Ovary (tissue), 3 donors: ENCODE measurements around the gene IWS1.

Experiments used
- EP300 ChIP-seq: sonication (generic); formaldehyde crosslinking; IDR thresholded peaks from one replicate; pipeline ENCODE4 v1.6.1; 2017; ENCODE audit warnings: antibody characterized with exemption
- POLR2A ChIP-seq: fragments of 450-650 bp; IDR thresholded peaks from one replicate; pipeline ENCODE4 v1.6.1; 2017; ENCODE audit warnings: antibody characterized with exemption, mild to moderate bottlenecking, moderate library complexity
- TF ChIP-seq, protein P1 (sequence below), 3 donors: fragments of 450-650 bp in 2 of 3; fragments of 200-600 bp in 1 of 3; IDR thresholded peaks; one replicate each; pipeline versions ENCODE4 v1.5.1 to v1.8.0; 2016 to 2022; ENCODE audit warnings: antibody characterized with exemption in 3 of 3, mild to moderate bottlenecking in 1 of 3
- donor health status: DM: no; HTN: no; CAD: no.

DNA sequence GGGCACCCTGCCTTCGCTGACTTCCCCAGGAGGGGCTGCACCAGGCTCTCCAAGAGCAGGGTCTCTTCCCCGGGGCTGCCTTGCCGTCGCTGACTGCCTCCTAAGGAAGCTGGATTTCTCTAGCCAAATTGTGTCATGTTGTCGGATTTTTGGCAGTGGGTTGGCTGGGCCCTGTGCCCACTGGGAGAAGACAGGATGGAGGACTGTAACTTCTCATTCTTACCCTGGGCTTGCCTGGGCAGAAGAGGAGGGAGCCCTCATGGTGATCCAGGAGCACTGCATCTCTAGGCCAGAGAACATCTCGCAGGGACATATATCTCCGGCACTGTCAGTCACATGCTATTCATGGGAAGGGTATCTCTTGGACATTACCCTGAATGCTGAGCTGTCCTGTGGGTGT lies 15.5 kb upstream of the IWS1 start:
- TF ChIP-seq, protein P1, sequence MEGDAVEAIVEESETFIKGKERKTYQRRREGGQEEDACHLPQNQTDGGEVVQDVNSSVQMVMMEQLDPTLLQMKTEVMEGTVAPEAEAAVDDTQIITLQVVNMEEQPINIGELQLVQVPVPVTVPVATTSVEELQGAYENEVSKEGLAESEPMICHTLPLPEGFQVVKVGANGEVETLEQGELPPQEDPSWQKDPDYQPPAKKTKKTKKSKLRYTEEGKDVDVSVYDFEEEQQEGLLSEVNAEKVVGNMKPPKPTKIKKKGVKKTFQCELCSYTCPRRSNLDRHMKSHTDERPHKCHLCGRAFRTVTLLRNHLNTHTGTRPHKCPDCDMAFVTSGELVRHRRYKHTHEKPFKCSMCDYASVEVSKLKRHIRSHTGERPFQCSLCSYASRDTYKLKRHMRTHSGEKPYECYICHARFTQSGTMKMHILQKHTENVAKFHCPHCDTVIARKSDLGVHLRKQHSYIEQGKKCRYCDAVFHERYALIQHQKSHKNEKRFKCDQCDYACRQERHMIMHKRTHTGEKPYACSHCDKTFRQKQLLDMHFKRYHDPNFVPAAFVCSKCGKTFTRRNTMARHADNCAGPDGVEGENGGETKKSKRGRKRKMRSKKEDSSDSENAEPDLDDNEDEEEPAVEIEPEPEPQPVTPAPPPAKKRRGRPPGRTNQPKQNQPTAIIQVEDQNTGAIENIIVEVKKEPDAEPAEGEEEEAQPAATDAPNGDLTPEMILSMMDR (IDR thresholded peaks at IDR 0.05), result no peak
- TF ChIP-seq POLR2A (no peak), EP300 (no peak)
